Measurements from ENCODE around the gene STXBP6.
A peak's percentile ranks its signal among the peaks of the same experiment; 100 is the strongest.

Gene STXBP6

GRCh38 chr14:24852312-24853060 is 197.5 kb downstream of the STXBP6 start:
- TF ChIP-seq CTCF (conservative IDR thresholded peaks at IDR 0.05) = peak; percentile 44
- TF ChIP-seq ZFX (IDR thresholded peaks at IDR 0.05) = no peak

GRCh38 chr14:24851837-24852236 is 198.1 kb downstream of the STXBP6 start:
- TF ChIP-seq ZFX (IDR thresholded peaks at IDR 0.05) (no peak), CTCF (conservative IDR thresholded peaks at IDR 0.05) (no peak)
- H3K27ac ChIP-seq = no peak overlapping the region

More at GRCh38 chr14:24852312-24853060, 197.5 kb downstream of the STXBP6 start:
- H3K27ac ChIP-seq = no peak overlapping the region

DNA sequence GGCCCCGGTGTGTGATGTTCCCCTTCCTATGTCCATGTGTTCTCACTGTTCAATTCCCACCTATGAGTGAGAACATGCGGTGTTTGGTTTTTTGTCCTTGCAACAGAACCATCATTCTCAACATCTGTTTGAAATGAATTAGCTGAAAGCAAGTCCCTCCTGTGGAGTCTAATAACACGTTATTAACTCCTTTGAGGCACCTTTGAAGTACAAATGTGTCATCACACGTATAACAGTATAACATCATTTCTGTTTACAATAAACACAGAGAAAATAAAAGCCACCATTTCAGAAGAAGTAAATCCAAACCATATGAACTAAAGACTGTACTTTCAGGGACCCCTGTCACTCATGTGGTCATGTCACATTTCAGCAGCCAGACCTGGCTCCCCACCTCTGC is 198.5 kb downstream of the STXBP6 start:
- TF ChIP-seq ZFX (IDR thresholded peaks at IDR 0.05) = no peak
- TF ChIP-seq CTCF (conservative IDR thresholded peaks at IDR 0.05) = no peak
- H3K27ac ChIP-seq = no peak overlapping the region

DNA sequence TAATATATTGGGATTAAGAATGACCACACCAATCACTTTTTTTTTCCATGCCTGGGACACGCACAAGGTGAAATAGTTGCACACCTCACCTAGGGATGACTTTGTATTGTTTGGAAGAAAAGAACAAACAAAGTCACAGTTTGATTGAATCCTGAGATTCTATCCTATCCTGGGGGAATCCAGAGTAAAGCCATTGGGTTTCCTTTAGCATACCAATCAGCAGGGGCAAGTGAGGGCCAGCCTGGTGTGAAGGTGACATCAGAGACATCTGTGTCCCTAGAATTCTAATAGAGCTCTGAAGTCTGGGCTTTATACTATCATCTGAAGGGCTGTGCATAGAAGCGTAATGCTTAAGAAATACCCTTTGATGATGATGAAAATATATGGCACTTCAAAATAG is 199.9 kb downstream of the STXBP6 start:
- no peak for TF ChIP-seq ZFX (IDR thresholded peaks at IDR 0.05)
- no peak for TF ChIP-seq CTCF (conservative IDR thresholded peaks at IDR 0.05)
- H3K27ac ChIP-seq = no peak overlapping the region

GRCh38 chr14:24849471-24849870 is 200.5 kb downstream of the STXBP6 start:
- TF ChIP-seq CTCF (conservative IDR thresholded peaks at IDR 0.05) = no peak
- no peak for TF ChIP-seq ZFX (IDR thresholded peaks at IDR 0.05)
- H3K27ac ChIP-seq = no peak overlapping the region

DNA sequence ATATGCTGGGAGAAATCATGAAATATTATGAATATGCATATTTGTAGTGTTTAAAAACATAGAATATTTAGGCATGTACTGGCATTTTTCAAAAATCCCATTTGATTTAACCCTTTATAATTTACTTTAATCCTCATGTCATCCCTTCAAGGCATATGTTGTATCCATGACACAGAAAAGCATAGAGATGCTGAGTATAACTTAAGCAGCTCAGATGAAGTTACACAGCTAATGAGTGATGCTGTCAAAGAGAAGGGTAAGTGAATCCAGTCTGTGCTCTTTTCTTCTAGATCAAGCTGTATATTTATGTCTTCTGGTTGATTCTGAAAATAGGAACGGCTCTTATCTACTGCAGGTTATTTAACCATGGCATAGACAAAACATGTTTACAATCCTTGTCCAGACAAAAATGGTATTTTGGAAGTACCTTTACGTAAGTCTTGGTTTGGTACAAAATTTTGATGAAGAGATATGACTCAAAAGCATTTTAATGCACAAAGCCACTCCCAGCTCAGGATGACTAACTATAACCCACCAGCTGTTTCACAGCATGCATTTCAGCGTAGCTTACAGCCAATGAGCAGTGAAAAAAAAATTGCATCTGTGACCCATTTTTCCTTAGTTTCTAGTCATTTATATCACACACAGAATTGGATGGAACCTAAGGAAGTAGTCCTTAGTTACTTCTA is 201.7 kb downstream of the STXBP6 start:
- no peak overlapping the region for H3K27ac ChIP-seq
- TF ChIP-seq ZFX (IDR thresholded peaks at IDR 0.05) (no peak), CTCF (conservative IDR thresholded peaks at IDR 0.05) (no peak)

GRCh38 chr14:24847568-24848095 is 202.3 kb downstream of the STXBP6 start:
- TF ChIP-seq CTCF (conservative IDR thresholded peaks at IDR 0.05) (no peak), ZFX (IDR thresholded peaks at IDR 0.05) (no peak)
- H3K27ac ChIP-seq = no peak overlapping the region

Data from C4-2B (cell line).